Keratinocyte (primary cell): Measurements from ENCODE around the gene ARHGAP28.

ENCODE experiments used
- EZH2 ChIP-seq: IDR thresholded peaks from one replicate; pipeline ENCODE4 v1.6.1; 2012; ENCODE audit warnings: inconsistent platforms, mild to moderate bottlenecking, low read length, moderate library complexity
- TF ChIP-seq, protein P1 (sequence below), 3 experiments: IDR thresholded peaks in 1 of 3; conservative IDR thresholded peaks in 1 of 3; optimal IDR thresholded peaks in 1 of 3; 2 replicates in 2 of 3; 3 replicates in 1 of 3; pipeline versions ENCODE3 to v1.5.1; 2011; ENCODE audit warnings: low read length in 3 of 3, mild to moderate bottlenecking in 3 of 3, moderate library complexity in 2 of 3, control low read depth in 1 of 3, inconsistent platforms in 1 of 3; ENCODE audit not compliant: insufficient read depth in 2 of 3; ENCODE audit errors: extremely low read depth in 1 of 3

- TF ChIP-seq, protein P1, sequence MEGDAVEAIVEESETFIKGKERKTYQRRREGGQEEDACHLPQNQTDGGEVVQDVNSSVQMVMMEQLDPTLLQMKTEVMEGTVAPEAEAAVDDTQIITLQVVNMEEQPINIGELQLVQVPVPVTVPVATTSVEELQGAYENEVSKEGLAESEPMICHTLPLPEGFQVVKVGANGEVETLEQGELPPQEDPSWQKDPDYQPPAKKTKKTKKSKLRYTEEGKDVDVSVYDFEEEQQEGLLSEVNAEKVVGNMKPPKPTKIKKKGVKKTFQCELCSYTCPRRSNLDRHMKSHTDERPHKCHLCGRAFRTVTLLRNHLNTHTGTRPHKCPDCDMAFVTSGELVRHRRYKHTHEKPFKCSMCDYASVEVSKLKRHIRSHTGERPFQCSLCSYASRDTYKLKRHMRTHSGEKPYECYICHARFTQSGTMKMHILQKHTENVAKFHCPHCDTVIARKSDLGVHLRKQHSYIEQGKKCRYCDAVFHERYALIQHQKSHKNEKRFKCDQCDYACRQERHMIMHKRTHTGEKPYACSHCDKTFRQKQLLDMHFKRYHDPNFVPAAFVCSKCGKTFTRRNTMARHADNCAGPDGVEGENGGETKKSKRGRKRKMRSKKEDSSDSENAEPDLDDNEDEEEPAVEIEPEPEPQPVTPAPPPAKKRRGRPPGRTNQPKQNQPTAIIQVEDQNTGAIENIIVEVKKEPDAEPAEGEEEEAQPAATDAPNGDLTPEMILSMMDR (optimal IDR thresholded peaks at IDR 0.05 in 1 of 3, IDR thresholded peaks at IDR 0.05 in 1 of 3, conservative IDR thresholded peaks at IDR 0.05 in 1 of 3; ENCODE audit: extremely low read depth in 1 of 3, insufficient read depth in 2 of 3, low read length in 3 of 3), result no peak
- TF ChIP-seq EZH2, result no peak
Observed at GRCh38 chr18:6901286-6901926, 171.9 kb downstream of the ARHGAP28 start.
